Measurements from ENCODE around the gene DNAH8. TPM values are rescaled to one million over a fixed set of nuclear protein-coding genes. Genes with fewer than 3 reads are reported as not detected.
A peak's percentile ranks its signal among the peaks of the same experiment; 100 is the strongest.

Gene DNAH8
- polyA plus RNA-seq, 1 of the 3 experiments (the other 2 are of a cell fraction) = not detected

- no peak for TF ChIP-seq CTCF (IDR thresholded peaks at IDR 0.05)
- no peak for TF ChIP-seq MXI1 (IDR thresholded peaks at IDR 0.05; ENCODE audit: low read depth, low read length)
Observed at GRCh38 chr6:38715016-38715689, at the start of gene DNAH8 (continued).

- no peaks in the 10 kb centered on the region for H3K9me3 ChIP-seq
- 3% methylated on average over 2 of the region's 2 CpGs for WGBS (ENCODE audit: low lambda C conversion rate)
- ChIA-PET CTCF (interaction anchor here (1.2 kb wide), 1 partner anchor 10 kb away, joined by 3 read pairs; no protein-coding TSS in a partner anchor), POLR2A (no interaction called here)
- no peaks in the 10 kb centered on the region for H3K27me3 ChIP-seq (ENCODE audit: insufficient read depth)
- peaks cover 17% of the 10 kb centered on the region for H3F3A ChIP-seq (replicated peaks; ENCODE audit: insufficient read depth)
- no peaks in the 10 kb centered on the region for H3K9me2 ChIP-seq
- H3K36me3 ChIP-seq (replicated peaks in 1 of 2; ENCODE audit: control insufficient read depth in 1 of 2, insufficient read depth in 2 of 2, low read length in 1 of 2) = peaks cover 23 to 27% of the 10 kb centered on the region in 2 experiments
- no peak overlapping the region for H3K27ac ChIP-seq (ENCODE audit: low read depth in 2 of 2, low read length in 1 of 2)
- no peaks in the 10 kb centered on the region for H4K20me1 ChIP-seq (ENCODE audit: insufficient read depth)
- H3K4me1 ChIP-seq (ENCODE audit: control insufficient read depth in 1 of 2, insufficient read depth in 2 of 2, low read depth in 1 of 2, low read length in 1 of 2) = no peaks in the 10 kb centered on the region
- H3K9ac ChIP-seq = no peak overlapping the region
- TF ChIP-seq RAD21 (IDR thresholded peaks at IDR 0.05; ENCODE audit: low read length) (peak; percentile 81), FOXJ3 (CRISPR knock-in tag; IDR thresholded peaks at IDR 0.05) (no peak), ELF1 (IDR thresholded peaks at IDR 0.05) (no peak), NRF1 (IDR thresholded peaks at IDR 0.05; ENCODE audit: low read depth, low read length) (no peak), CTCF (IDR thresholded peaks at IDR 0.05) (peak; percentile 85), NFIC (IDR thresholded peaks at IDR 0.05; ENCODE audit: borderline replicate concordance) (no peak), RFX5 (IDR thresholded peaks at IDR 0.05; ENCODE audit: low read length) (no peak), TCF12 (IDR thresholded peaks at IDR 0.05) (no peak), EZH2phosphoT487 (IDR thresholded peaks at IDR 0.05; ENCODE audit: borderline replicate concordance, low read depth) (no peak), RCOR1 (IDR thresholded peaks at IDR 0.05; ENCODE audit: low read length) (no peak), MXI1 (IDR thresholded peaks at IDR 0.05; ENCODE audit: low read depth, low read length) (no peak), REST (IDR thresholded peaks at IDR 0.05; ENCODE audit: low read depth, low read length) (no peak), ZBTB33 (IDR thresholded peaks at IDR 0.05; ENCODE audit: borderline replicate concordance, low read depth) (no peak), USF1 (IDR thresholded peaks at IDR 0.05; ENCODE audit: borderline replicate concordance, low read depth) (no peak), SMC3 (IDR thresholded peaks at IDR 0.05; ENCODE audit: low read depth, low read length) (peak; percentile 39; the same call in 1 of the 2 replicates)
- H3K4me3 ChIP-seq (ENCODE audit: low read depth in 2 of 2, low read length in 1 of 2) = no peak overlapping the region
- no peak overlapping the region for H3K4me2 ChIP-seq
- H2AFZ ChIP-seq (ENCODE audit: low read depth) = no peak overlapping the region
- peak; percentile 68 for DNase-seq
- H3K79me2 ChIP-seq (ENCODE audit: insufficient read depth) = no peaks in the 10 kb centered on the region
Observed at GRCh38 chr6:38671885-38672467, 43.1 kb upstream of the DNAH8 start.
